ENCODE data around the gene FEV.
A peak's percentile ranks its signal among the peaks of the same experiment; 100 is the strongest.

The FEV gene

DNA sequence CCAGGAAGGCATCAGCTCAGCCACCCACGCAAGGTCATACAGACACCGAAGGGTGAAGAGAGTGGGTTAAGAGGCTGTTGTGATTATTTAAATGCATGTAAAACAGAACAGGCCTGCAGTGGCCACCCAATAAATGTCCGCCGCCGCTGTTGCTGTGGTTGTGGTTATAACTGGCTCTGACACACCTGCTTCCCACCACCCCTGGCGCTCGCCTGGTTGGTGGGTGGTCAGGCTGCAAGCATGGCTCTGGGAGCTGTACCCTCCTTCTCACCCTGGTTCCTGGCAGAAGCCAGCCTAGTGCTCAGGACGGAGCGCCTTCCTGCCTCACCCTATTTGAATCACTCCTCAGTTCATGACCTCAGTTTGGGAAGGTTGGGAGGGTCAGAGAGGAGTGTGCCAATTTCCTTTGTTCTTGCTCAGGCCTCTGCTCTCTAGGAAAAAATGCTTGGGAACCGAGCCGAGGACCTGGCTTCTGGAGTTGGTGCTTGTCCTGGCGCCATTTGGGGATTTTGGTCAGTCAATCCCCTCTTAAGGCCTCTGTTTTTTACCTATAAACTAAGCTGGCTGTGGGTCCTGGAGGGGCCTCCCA is 13.5 kb upstream of the FEV start:
- Mint-ChIP-seq H3K4me3 (no peak overlapping the region), H3K27ac (no peak overlapping the region), H3K4me1 (peaks cover 11% of the 10 kb centered on the region), H3K36me3 (ENCODE audit: low read depth) (no peaks in the 10 kb centered on the region), H3K27me3 (ENCODE audit: low read depth, poor library complexity) (peaks cover 99% of the 10 kb centered on the region), H3K9me3 (no peaks in the 10 kb centered on the region)
- TF ChIP-seq, protein P1, sequence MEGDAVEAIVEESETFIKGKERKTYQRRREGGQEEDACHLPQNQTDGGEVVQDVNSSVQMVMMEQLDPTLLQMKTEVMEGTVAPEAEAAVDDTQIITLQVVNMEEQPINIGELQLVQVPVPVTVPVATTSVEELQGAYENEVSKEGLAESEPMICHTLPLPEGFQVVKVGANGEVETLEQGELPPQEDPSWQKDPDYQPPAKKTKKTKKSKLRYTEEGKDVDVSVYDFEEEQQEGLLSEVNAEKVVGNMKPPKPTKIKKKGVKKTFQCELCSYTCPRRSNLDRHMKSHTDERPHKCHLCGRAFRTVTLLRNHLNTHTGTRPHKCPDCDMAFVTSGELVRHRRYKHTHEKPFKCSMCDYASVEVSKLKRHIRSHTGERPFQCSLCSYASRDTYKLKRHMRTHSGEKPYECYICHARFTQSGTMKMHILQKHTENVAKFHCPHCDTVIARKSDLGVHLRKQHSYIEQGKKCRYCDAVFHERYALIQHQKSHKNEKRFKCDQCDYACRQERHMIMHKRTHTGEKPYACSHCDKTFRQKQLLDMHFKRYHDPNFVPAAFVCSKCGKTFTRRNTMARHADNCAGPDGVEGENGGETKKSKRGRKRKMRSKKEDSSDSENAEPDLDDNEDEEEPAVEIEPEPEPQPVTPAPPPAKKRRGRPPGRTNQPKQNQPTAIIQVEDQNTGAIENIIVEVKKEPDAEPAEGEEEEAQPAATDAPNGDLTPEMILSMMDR (IDR thresholded peaks at IDR 0.05): no peak
- DNase-seq: no peak

DNA sequence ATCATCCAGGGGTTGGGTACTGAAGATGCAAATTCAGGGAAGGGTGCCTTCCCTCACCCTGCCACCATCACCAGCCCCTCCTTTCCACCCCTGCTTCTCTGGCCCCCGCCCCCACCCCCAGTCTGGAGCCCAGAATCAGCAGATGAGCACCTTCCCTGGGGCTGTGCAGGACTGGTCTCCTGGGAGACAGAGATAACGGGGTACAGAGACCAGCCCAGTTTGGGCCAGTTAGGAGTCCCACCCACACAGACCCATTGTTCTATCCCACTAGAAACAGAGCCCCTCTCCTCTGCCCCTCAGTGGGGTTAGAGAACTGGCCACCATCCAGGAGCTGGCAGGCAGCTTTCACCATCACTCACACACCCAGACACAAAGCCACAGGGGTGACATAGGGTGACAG is 12.7 kb upstream of the FEV start:
- Mint-ChIP-seq H3K4me1 (peaks cover 10% of the 10 kb centered on the region), H3K27me3 (ENCODE audit: low read depth, poor library complexity) (peaks cover 98% of the 10 kb centered on the region), H3K27ac (no peak overlapping the region), H3K36me3 (ENCODE audit: low read depth) (no peaks in the 10 kb centered on the region), H3K4me3 (no peak overlapping the region), H3K9me3 (no peaks in the 10 kb centered on the region)
- TF ChIP-seq, protein P1 (IDR thresholded peaks at IDR 0.05): no peak
- DNase-seq: no peak

DNA sequence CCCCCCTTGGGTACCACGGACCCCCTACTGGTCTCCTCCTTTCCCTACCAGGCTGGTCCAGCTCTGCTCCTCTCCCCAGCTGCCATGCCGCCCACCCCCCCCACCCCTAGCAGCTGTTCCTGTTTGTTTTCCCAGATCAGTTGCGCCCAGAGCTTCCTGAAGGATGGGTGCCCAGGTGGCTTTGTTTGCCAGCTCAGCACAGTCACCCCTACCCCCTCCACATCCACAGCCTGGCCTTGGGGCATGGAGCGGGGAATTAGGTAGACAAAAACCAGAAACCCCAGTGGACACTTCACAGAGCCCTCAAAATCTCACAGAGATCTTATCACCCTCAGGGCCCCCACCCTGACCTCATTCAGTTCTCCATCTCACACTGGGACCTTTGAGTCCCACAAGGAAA is 12.0 kb upstream of the FEV start:
- Mint-ChIP-seq H3K27ac (no peak overlapping the region), H3K36me3 (ENCODE audit: low read depth) (no peaks in the 10 kb centered on the region), H3K9me3 (no peaks in the 10 kb centered on the region), H3K4me1 (peaks cover 7% of the 10 kb centered on the region), H3K4me3 (no peak overlapping the region), H3K27me3 (ENCODE audit: low read depth, poor library complexity) (peaks cover 98% of the 10 kb centered on the region)
- TF ChIP-seq, protein P1 (IDR thresholded peaks at IDR 0.05): no peak
- no peak for DNase-seq

DNA sequence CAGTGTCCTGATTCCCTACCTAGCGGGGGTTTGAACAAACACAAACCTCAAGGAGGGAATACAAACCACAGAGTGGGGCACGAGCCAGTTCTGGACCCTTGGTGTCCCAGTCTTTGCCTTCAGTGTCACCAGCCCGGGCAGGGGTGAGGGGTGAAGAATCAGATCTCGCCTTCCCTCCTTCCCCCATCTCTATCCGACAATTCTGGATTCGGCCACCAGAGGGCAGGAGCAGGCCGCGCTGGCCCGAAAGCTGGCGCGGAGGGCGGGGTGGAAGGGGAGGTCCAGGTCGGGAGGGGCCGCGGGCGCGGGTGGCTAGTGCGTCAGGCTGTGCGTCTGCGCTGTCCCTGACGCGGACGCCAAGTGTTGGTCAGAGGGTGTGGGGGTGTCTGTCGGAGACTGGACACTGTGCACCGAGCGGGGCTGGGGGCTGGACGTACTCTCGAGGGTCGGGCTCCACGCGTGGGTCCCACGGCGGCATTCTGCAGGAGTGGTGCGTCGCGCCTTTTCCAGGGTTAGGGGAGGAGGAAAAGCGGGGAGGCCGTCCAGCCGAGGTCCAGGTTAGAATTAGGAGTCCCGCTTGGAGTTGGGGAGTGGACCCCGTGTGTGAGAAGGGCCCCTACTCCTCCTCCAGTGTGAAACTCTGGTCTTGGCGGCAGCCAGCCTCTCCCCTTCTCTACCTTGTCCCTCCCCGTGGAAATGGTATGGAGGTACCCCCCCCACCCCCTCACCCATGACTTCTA is 11.2 kb upstream of the FEV start:
- H3K36me3 Mint-ChIP-seq (ENCODE audit: low read depth): no peaks in the 10 kb centered on the region
- TF ChIP-seq, protein P1 (IDR thresholded peaks at IDR 0.05): peak; percentile 88
- no peak overlapping the region for H3K27ac Mint-ChIP-seq
- peaks cover 98% of the 10 kb centered on the region for H3K27me3 Mint-ChIP-seq (ENCODE audit: low read depth, poor library complexity)
- H3K4me1 Mint-ChIP-seq: peaks cover 7% of the 10 kb centered on the region
- H3K4me3 Mint-ChIP-seq: peak overlapping the region; percentile 70
- H3K9me3 Mint-ChIP-seq: peaks cover 4% of the 10 kb centered on the region
- peak; percentile 97 for DNase-seq

DNA sequence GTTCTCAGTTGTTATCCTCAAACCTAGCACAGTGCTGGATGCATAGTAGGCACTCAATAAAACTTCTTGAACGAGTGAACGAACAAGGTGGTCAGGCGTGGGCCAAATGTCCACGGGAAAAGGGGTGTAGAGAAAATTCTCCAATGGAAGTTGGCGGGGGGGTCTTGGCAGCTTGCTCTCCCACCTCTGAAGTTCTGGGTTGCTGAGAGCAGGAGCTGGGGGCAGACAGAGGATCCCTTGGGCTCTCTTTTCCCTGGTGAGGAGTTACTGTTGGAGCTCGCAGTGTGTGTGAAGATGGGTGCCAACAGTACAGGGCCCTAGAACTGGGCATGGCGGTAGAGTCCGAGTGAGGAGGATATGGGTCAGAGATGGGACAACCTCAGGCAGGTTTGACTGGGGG is 10.6 kb upstream of the FEV start:
- Mint-ChIP-seq H3K27ac (no peak overlapping the region), H3K36me3 (ENCODE audit: low read depth) (no peaks in the 10 kb centered on the region), H3K4me3 (peak overlapping the region; percentile 30), H3K9me3 (peaks cover 4% of the 10 kb centered on the region), H3K27me3 (ENCODE audit: low read depth, poor library complexity) (peaks cover 98% of the 10 kb centered on the region), H3K4me1 (peaks cover 7% of the 10 kb centered on the region)
- no peak for DNase-seq
- TF ChIP-seq, protein P1 (IDR thresholded peaks at IDR 0.05): no peak

Data from nephron progenitor cell (in vitro differentiated cells).